Left lobe of liver (tissue), 2 donors: Measurements from ENCODE around the gene PSPH. TPM values are rescaled to one million over a fixed set of nuclear protein-coding genes. Genes with fewer than 3 reads are reported as not detected.
A peak's percentile ranks its signal among the peaks of the same experiment; 100 is the strongest.
"Not testable (repeated sequence)": the region's sequence is repeated elsewhere in the genome, so short reads cannot be mapped to it uniquely, and the experiment has no call there.

ENCODE experiments used
- ATAC-seq: fragments of 200-7000 bp; cut with Tn5 transposase; one replicate; pipeline ENCODE4 v1.9.1; 2020; ENCODE audit warnings: mild to moderate bottlenecking, moderate library complexity
- DNase-seq: peaks from one replicate; pipeline ENCODE4 v3.0.0-alpha.2; 2020; ENCODE audit warnings: low spot score
- total RNA-seq: library from RNA; stranded (reverse); gene quantifications from one replicate; pipeline ENCODE4 v1.2.1, GENCODE V29; 2021
- donor health status: DM: no; HTN: no; CAD: no; lungs with moderate emphysema.
- donor health status: DM: no; HTN: yes; CAD: no.

Gene PSPH
- total RNA-seq, 1 donor from 2014 or later = 9.0 TPM

DNA sequence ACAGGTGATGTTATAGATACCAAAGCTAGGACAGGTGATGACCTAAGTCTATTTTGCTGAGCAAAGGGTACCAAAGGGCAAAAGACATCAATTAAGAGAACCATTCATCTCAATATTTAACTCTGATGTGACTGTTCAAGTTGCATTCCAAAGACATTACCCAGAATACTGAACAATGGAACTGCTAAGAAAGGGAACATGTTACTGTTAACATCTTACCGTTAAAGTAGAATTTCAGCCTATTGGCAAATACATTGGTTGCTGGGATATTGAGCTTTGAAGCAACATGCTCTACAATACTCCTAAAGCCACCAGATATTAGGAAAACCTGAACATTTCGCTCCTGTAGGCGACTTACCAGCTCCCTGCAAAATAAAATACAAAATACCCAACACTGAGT, 34.2 kb downstream of the PSPH start:
- not testable (repeated sequence) for DNase-seq, ATAC-seq

DNA sequence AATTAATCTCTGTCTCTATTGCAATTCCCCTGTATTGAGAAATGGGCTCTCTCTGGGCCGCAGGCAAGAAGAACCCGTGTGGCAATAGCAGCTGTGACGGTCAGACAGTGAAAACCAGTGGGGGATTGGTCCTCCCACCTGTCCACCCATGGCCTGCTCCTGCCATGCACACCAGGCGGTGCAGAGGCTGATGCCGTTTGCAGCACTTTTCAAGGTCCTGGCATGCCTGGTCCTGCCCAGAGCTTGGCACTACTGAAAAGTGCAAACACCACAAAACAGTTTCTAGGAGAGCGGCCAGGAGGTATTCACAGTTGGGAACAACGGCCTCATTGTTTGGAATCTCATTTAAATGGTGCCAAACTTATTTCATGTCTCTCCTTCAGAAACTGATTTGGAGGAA, 41.5 kb downstream of the PSPH start:
- ATAC-seq (peak; percentile 95), DNase-seq (peak; percentile 73)

DNA sequence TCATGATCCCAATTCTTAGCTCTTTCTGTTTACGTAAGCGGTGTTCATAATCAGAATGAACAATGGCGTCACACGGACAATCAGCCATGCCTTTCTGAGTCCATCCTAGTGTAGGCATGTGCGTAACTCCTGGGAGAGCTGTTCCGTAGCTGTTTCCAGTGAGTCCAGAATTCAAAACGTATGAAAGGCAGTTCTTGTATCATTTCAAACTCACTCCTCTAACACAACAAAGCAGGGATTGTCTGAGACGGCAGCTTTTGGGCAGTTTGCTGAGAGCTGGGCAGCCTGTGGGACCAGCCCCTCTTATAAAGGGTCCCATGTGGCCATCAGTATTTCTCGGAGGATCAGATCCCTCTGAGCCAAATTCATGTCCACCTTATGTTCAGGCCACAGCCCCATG, 43.4 kb downstream of the PSPH start:
- DNase-seq = no peak

DNA sequence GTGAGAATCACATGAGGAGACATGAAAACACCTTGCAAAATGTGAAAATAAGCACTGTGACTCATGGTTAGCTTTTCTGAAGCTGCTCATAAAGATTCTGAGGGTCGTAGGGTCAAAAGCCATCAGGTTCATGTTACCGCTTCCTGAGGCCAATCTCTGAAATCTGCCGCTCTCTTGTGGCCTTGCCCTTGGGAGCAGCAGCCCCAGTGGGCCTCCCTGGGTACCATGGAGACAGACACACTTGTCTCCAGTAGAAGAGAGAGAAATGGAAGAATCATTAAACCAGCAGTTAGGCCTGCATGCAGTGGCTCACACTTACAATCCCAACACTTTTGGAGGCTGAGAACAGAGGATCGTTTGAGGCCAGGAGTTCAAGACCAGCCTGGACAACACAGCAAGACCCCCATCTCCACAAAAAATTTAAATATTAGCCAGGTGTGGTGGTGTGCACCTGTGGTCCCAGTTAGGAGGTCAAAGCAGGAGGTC, 44.0 kb downstream of the PSPH start:
- ATAC-seq = no peak
- no peak for DNase-seq

More for the DNA sequence above, 43.4 kb downstream of the PSPH start:
- ATAC-seq = no peak

DNA sequence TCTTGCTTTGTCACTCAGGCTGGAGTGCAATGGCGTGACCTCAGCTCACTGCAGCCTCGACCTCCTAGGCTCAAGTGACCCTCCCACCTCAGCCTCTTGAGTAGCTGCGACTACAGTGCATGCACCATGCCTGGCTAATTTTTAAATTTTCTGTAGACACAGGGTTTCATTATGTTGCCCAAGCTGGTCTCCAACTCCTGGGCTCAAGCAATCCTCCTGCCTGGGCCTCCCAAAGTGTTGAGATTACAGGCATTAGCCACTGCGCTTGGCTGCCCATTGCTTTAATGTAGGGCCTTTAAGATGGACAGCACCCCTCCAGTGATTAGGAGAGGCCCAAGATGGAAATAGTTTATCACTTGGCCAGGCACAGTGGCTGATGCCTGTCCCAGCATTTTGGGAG, 47.5 kb downstream of the PSPH start:
- DNase-seq (no peak), ATAC-seq (no peak)

DNA sequence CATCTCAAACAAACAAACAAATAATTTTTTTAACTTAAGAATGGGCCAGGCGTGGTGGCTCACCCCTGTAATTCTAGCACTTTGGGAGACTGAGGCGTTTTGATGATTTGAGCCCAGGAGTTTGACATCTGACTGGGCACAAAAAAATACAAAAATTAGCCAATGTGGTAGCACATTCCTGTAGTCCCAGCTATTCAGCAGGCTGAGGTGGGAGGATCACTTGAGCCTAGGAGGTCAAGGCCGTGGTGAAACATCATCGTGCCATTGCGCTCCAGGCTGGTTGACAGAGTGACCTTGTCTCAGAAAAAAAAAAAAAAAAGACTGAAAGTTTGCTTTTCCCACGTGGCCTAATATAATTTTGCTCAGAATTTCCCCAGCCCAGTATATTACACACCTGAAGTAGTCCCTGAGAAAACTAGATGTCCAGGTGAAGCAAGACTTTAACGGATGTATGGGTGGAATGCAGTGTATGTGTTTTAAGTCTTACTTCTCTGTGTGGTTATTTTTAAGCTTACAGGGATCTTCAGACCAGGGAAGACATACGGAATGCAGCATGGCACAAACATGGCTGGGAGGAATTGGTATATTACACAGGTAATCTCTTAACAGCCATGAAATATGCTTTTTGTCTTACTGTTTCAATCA, 54.3 kb downstream of the PSPH start:
- DNase-seq (no peak), ATAC-seq (peak; percentile 58)

DNA sequence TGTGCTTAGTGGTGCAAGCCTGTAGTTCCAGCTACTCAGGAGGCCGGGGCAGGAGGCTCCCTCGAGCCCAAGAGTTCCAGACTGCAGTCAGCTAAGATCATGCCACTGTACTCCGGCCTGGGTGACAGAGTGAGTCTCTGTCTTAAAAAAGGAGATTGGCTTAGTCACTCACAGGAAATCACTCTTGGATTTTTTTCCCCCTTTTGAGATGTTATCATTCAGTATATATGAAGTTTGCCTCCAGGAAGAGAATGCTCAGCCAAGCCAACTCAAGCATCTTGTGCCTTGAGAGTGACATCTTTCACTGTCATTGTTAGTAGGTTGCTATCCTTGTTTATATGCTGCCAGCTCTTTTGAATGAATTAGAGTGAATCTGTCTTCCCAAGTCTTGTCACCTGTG, 58.9 kb downstream of the PSPH start:
- ATAC-seq = no peak
- no peak for DNase-seq

DNA sequence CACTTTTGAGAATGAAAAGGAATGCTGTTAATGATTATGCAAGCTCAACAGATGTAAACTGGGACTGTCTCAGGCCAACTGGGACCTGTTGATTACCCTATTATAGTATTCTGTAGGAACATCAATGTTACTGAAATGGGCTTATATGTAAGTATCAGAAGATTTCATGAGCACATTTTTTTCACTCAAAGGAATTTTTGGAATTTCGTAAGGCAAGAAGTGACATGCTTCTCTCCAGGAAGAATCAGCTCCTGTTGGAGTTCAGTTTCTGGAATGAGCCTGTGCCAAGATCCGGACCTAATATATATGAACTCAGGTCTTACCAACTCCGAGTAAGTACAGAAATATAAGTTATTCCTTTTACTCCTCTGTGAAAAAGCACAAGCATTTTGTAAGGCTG, 67.7 kb downstream of the PSPH start:
- no peak for ATAC-seq
- DNase-seq = no peak

DNA sequence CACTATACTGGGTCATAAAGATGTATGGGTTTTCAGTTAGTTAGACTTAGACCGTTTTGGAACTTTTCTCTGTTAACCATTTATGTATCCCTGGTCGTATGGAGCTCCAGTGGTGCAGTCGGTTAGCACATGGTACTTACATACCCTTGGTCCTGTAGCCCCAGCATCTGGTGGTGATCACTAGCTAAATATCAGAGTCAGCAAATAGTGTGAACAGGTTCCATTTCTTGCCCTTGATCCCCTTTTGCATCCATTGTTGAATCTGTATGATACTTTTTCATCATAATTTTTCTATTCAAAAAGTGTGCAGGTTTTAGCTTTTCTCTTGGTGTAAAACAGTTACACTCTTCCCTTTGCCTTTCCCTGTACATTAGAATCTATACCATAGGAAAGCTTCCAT, 71.0 kb downstream of the PSPH start:
- DNase-seq (no peak), ATAC-seq (no peak)

DNA sequence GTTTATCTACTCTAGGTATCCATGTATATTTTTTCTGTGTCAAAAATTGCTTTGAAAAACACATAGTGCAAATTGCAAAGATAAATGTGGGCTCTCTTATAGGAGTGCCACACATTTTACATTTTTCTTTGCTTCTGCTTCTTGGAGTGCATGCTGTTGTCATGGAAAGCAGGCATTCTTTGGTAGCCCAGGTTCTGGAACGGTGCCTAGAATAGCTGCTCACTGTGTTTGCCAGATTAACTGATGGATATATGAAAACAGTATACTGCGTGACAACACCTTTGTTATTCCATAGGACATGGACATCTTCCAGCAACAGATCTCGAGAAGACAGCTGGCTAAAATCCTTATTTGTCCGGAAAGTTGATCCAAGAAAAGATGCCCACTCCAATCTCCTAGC, 73.4 kb downstream of the PSPH start:
- no peak for DNase-seq
- no peak for ATAC-seq

DNA sequence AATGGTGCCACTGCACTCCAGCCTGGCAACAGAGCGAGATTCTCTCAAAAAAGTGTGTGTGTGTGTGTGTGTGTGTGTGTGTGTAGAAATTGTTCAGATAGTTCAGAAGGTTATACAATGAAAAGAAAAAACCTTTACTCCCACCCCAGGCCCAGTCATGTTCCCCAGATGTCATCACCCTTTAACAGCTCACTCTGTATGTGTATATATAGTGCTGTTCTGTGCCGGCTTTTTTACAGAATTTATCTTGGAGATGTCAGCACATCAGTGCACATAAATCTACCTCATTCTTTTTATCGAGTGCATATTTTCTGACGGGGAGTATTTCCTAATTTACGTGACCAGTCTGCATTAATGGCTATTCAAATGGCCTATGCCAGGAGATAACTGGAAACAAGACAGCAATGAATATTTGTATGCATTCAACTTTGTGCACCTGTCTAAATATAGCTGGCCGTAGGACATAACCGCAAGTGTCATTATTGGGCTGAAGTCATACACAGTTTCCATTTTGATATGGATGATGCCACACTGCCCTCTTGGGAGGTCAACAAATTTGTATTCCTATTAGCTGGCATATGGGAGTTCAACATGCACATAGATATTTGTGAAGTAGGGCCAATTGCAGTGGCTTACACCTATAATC, 75.1 kb downstream of the PSPH start:
- no peak for ATAC-seq
- no peak for DNase-seq

DNA sequence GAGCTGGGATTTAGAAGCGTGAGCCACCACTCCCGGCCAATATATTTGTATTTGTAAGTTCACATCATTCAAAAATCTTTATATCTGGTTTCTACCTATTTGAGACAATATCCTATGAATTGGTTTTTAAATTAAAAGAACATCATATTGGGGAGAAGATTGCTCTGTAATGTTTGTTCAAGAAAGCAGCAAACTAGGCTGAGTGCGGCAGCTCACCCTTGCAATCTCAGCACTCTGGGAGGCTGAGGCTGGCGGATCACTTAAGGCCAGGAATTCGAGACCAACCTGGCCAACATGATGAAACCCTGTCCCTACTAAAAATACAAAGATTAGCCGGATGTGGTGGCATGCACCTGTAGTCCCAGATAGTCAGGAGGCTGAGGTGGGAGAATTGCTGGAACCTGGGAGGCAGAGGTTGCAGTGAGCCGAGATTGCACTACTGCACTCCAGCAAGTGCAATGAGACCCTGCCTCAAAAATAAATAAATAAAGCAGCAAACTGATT, 77.4 kb downstream of the PSPH start:
- no peak for DNase-seq
- no peak for ATAC-seq

DNA sequence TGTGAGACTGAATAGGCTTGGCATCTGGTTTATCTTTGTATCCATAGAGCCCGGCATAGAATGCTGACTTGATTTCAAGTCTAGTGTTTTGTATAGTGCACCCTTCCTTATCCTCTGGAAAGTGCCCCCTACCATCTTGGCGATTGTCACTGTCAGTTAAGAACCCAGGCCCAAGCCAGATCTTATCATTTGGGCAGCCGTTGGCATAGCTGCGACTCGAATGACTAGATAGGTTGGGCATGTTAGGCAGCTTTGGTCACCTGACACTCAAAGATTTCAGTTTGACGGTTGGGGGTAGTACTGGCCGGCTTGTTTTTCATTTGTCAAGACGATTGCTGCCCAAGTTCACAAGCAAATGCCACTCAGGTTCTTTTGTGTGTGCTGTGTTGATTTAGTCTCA, 80.3 kb downstream of the PSPH start:
- ATAC-seq (no peak), DNase-seq (no peak)

DNA sequence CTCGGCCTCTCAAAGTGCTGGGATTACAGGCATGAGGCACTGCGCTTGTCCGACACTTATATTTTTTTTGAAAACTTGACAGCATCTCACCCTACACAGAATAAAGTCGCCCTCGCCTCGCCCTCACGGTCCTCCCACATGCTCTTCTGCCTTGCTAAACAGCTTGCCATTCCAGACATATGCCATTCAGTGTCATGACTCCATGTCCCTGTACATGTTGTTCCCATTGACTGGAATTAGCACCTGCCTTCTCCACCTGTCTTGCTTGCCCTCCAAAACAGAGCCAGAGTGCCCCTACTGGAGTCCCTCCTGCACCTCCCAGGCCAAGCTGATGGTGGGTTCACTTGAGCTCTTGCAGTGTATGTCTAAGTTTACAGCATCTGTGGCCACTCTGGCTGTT, 80.7 kb downstream of the PSPH start:
- no peak for ATAC-seq
- no peak for DNase-seq

DNA sequence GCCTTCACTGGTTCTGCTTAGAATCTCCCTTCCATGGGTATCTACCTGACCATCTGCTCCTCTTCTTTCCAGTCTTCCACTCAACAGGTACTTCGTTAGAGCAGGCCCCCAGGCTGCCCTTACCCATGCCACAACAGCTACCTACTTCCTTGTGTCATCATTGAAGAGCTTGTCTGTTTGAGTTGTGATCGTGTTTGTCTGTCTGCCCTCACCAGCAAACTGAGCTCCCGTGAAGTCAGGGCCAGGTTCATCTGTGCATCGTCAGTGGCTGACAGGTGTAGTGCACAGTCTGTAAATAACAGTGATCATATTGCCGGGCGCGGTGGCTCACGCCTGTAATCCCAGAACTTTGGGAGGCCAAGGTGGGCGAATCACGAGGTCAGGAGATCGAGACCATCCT, 81.9 kb downstream of the PSPH start:
- no peak for ATAC-seq
- no peak for DNase-seq

DNA sequence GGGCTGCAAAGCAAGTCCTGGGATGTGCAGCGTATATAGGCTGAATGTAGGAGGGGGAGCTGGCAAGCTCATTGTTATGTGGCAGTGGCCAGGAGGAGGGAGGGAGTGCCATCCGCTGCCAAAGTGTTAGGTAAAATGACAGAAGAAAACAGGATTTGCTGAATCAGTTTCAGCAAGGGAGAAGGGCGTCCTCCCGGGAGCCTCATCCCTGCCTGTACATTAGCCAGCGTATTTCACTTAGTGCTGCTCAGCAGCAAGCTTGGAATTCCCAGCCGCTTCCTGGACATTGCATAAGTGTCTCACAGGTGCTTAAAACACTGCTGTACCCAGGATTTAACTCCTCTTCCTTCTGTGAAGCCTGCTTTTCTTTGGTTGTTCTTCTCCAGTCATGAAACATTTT, 84.4 kb downstream of the PSPH start:
- no peak for DNase-seq
- no peak for ATAC-seq

DNA sequence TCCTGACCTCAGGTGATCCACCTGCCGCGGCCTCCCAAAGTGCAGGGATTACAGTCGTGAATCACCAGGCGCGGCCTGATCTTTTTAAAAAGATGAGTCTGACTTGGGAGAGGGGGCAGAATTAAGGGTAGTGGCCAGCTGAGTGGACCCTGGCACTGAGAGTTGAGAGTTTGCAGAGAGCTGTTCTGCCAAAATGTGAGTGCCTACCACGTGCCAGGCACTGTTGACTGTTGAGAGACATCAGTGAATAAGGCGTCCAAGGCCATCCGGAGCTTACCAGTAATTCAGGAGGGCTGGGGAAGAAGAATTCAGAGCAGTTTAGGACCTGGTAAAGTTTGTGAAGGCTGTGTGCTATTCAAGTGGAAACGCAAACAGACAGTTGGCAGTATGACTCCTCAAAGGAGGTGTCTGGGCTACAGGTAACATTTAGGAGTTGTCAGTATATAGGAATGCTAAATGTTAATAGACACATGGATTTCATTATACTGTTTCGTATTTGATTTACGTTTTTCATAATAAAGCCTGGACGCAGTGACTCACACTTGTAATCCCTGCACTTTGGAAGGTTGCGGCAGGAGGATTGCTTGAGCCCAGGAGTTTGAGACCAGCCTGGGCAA, 85.3 kb downstream of the PSPH start:
- peak; percentile 74 for DNase-seq
- peak; percentile 34 for ATAC-seq

DNA sequence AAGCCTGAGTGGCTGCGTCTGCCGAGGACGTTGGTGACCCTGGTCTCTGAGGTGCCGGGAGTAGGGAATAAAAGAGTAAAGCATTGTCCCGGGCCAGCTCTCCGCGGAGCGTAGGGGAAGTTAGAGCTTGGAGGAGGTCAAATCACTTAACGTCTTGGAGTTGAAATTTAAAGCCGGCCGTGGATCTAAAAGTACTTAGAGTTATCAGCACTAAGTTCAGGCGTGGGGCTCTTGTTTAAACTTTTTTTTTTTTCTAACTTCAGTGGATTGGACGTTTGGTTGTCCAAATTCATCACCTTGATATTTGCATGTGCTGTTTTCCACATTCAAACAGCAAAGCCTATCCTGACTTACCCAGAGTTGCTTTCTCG, 86.2 kb downstream of the PSPH start:
- ATAC-seq = no peak

DNA sequence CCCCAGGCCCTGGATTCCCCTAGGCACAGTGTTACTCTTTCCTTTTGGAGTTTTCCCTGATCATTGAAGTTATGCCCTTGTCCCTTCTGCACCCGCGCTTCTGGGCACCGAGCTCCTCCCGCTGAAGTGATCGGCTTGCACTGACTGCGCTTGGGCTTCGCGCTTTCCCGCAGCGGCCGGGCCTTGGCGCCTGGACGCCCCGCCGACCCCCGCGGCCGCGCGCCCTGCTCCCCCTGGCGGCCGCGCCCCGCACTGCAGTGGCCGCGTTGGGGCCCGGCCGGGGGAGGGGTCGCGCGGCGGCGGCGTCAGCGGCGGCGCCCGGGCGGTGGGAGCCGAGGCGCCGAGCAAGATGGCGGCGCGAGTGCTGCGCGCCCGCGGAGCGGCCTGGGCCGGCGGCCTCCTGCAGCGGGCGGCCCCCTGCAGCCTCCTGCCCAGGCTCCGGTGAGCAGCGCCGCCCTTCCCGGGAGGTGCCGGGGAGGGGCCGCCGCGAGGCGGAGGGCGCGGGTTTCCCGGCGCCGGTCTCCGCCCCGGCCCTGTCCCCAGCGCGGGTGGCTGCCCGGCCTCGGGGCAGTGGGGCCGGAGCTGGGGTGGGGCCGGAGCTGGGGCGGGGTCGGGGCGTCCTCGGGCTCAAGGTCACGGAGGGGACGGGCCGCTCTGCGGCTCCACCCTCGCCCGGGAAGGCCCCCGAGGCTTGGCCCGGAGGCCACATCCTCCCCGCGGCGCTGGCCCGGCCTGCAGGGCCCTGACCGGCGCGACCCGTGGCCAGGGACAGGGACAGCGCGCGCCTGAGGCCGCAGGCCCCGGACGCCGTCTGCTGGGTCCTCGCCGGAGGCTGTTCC, 86.8 kb downstream of the PSPH start, which contains the start of gene NIPSNAP2:
TSS of gene NIPSNAP2 (plus strand) at position 325 of the 839 bp plus-strand sequence. CDS start at position 350, 25 bp downstream.
- DNase-seq (peak; percentile 94), ATAC-seq (peak; percentile 93)

More for the DNA sequence above, 86.2 kb downstream of the PSPH start:
- DNase-seq = no peak

DNA sequence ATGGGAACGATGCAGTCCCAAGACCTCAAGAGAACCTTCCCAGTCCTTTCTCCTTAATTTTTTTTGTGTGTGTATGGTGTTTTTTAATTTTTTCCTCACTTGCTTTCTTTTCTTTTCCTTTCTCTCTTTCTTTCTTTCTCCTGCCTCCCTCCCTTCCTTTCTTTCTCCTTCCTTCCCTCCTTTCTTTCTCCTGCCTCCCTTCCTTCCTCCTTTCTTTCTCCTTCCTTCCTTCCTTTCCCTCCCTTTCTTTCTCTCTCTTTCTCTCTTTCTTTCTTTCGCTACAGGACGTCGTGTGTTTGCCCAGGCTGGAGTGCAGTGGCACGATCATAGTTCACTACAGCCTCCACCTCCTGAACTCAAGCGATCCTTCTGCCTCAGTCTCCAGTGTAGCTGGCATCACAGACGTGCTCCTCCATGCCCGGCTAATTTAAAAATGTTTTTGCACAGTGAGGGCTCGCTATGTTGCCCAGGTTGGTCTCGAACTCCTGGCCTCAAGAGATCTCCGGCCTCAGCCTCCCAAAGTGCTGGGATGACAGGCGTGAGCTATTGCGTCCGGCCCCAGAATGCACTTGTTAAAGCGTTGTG, 87.6 kb downstream of the PSPH start:
- ATAC-seq (no peak), DNase-seq (no peak)

DNA sequence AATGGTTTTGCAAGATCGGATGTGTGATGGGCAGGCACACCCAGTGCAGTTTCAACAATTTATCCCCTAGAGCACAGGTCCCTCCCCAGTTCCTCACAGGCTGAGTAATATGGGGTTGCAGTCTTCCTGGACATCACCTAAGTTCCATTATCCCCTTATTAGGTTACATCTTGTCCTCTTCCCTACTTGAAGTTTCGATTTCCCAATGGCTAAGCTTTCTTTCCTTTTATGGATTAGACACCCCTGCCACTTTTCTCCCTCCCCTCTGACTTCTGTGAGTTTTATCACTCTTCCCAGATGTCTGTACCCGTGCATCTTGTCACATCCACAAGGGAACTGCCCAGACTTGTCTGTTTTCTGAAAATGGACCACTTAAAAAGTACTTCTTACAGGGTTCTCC, 89.2 kb downstream of the PSPH start:
- no peak for ATAC-seq

More for the DNA sequence above, 89.2 kb downstream of the PSPH start:
- no peak for DNase-seq
